HG03558 (cell line): ENCODE measurements around the gene TLE5.
"Not testable (repeated sequence)": the region's sequence is repeated elsewhere in the genome, so short reads cannot be mapped to it uniquely, and the experiment has no call there.

ENCODE experiments used
- ATAC-seq: cut with Tn5 transposase; IDR thresholded peaks from one replicate; pipeline ENCODE4 v1.9.1; 2021; ENCODE audit warnings: moderate number of reproducible peaks; ENCODE audit not compliant: unreplicated experiment; ENCODE audit errors: extremely low read depth

TLE5 gene

DNA sequence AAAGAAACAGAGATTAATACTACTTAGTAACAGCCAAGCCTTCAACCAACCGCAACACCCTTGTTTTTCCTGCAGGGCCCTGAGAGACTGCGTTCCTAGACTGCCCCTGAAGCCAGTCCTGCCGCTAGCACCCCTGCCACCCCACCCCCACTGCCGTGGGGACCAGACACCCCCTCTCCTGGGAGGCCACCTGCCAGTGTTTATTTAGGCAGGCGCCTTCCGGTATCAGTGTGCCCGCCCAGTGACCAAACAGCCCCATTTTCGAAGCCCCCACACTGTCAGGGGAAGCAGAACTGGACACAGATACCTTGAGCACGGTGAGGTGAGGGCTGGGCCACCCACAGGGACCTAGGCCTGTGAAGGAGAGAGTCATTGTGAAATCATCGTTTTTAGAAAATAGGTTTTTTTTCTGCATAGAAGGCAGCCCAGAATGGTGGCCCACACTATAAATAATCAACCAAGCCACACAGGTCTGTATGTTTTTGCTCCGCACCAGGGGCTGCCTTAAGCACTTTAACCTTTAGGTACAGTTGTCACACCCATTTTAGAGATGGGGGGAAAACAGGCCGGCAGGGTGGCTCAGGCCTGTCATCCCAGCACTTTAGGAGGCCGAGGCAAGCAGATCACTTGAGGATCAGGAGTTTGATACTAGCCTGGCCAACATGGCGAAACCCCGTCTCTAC, 3.5 kb upstream of the TLE5 start:
- ATAC-seq, result no peak

DNA sequence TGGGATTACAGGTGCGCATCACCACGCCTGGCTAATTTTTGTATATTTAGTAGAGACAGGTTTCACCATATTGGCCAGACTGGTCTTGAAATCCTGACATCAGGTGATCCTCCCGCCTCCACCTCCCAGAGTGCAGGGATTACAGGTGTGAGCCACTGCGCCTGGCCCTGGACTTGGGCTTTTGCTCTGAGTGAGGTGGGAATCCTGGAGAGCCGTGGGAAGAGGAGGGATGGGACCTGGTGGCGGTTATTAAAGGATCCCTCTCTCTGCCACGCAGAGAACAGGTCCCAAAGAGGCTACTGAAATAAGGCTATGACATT, 1.7 kb upstream of the TLE5 start:
- ATAC-seq, result no peak

DNA sequence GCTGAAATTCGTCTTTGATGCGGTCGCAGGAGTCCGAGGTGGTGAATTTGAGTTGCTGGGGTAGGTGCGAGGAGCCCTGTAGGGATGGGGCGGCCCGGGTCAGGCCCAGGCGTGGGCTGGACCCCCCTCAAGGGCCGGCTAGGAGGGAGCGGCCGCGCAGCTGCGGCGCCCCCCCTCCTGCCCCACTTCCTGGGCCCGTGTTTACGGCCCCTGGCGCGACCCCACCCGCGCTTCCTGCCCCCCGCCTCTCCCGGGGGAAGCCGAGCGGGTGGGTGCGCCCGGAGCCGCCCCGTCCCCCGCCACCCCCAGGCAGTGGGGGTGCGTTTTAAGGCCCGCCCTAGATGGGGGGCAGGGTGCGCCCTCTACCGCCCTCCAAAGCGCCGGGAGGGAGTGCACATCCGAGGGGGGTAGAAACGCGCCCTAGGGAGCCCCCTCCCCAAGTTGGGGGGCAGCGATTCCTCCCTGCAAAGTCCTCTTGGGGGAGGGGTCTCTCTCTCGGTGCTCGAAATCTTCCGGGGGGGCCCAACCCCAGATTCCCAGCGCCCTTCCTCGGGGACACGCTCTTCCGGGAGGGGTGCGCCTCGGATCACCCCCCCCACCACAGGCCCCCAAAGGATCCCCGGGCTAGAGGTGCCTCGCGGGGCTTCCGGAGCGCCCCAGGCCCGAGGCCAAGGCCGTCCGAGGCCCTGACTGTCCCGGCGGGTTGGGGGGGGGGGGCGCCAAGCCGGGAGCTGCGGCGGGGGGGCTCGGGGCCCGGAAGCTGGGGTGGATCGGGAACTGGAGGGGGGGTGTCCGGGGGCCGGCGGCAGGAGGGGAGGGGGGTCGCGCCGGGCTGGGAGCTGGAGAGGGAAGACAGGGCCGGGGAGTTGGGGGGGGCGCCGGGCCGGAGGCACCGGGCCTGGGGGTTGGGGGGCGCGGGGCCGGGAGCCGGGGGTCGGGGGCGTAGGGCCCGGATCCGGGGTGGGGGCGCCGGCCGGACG, 823 bp downstream of the TLE5 start:
- no peak for ATAC-seq

DNA sequence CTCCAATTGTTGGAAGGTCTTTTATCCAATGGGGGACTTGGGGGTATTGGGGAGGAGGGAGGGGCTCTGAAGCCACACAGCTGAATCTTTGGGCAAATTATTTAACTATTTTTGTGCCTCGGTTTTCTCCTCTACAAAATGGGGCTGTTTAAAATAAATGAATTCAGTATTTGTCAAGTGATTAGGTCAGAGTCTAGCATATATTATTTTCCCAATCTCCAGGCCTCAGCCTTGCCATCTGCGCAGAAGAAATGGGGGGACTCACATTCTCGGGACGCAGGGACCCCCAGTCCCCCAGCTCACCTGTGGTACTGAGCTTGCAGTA, 1.5 kb downstream of the TLE5 start:
- no peak for ATAC-seq

DNA sequence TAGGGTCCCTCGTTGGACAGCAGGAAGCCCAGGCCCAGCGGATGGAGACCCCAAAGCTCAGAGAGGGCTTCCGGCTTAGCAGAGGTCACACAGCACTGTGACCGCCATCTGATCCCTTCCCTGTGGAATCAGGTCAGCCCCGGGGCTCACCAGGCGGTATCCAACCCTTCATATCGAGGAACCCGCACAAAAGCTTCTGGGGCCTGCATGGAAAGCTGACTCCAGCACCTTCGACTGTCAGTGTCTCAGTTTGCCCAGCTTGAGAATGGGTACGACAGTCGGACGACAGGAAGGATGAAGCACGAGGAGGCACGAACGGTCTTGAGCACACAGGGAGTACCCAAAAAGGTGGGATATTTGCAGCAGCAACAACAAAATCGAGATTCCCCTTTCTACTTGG, 2.6 kb downstream of the TLE5 start:
- ATAC-seq, result no peak

DNA sequence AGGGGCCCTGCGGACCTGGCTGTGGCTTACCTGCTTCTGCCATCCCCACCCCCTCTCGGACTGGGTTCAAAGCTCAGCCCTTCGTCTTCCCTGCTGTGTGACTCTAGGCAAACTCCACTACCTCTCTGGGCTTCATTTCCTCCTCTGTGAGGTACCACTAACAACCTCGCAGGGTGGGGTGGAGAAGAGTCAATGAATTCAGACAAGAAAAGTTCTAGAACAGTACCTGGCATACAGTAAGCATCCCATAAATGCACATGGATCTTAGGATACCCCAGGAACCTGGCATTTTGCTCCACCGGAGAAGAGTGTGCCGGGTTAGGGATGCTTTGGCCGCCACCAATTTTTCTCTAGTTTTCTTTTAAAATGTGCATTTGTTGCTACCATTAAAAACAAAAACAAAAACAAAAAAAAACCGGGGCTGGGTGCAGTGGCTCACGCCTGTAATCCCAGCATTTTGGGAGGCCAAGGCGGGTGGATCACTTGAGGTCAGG, 3.4 kb downstream of the TLE5 start:
- ATAC-seq, result no peak

DNA sequence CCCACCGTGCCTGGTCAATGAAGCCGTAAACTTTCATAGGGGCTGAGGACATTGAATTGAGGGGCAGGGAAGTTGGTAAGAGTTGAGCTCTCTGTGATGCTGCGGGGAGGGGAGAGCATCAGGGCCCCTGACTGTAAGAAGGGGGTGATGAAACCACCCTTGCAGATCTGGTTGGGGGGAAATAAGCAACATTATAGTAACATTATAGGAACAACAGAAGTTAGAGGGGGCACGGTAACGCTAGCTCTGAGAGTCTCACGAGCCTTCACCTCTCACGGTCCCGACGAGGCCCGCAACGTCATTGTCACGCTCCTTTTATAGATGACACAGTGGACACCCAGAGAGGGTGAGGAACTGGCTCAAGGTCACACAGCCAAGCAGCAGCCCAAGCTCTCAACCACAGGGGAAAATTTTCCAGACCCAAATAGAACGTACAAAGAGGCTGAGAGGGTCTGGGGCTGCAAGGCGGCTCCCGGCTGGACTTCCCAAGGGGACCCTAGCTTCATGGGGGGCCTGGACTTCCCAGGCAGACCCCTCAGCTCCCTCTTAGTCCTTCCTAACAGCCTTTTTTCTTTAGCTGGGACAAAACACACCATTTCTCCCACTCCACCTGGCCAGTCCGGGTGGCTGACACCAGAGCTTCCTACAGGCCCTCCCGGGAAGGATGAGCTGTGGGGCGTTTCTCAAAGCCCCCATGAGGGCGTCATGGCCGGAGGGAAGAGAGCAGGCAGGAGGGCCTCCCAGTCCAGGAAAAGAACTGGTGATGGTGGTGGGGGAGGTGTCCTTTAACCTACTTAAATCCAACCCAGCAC, 4.1 kb downstream of the TLE5 start:
- ATAC-seq, result no peak

DNA sequence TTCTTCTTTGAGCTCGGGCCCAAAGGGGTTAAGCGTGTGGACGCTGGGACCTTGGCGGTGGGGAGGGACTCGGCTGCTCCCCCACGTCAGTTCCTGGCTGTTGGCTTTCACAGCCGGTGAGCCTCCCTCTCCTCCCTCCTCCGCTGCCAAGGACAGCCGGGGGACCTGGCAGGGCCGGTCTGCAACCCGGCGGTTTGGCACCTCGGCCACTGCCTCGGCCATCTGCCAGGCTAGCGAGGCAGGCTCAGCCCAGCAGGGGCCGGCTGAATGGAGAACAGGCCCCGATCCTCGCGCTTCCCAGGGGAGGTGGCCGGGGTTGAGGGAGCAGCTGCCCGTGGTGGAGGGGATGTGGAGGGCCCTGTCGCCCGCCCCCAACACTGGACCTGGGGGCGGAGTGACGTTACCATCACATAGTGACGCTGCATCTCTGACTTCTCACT, 5.0 kb downstream of the TLE5 start:
- no peak for ATAC-seq

DNA sequence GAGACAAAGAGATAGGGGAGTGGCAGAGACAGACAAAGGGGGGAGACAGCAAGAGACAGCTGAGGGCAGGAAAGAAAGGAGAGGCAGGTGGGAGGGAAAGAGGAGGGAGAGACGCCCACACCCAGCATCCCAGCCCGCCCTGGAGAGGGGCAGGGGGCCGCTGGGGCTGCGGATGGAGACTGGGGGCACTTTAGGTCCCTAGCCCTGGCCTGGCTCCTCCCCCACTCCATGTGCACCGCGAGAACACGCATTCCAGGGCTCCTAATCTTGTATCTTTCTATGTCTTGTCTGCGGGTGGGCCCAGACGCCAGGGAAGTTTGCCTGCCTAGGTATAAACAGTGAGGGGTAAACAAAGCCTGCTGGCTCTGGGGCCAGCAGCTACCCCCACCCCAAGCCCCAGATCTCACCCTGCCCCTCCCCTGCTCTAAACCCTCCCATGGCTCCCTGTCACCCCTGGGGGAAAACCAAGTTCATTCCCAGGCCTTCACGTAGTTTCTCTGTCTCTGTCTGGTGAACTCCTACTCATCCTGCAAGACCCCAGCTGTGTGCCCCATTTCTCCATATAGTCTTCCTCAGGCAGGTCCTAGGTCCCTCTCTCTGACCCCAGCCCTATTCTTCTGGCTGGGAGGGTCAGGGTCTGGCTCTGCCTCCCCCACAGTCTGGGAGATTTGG, 5.7 kb downstream of the TLE5 start:
- no peak for ATAC-seq

DNA sequence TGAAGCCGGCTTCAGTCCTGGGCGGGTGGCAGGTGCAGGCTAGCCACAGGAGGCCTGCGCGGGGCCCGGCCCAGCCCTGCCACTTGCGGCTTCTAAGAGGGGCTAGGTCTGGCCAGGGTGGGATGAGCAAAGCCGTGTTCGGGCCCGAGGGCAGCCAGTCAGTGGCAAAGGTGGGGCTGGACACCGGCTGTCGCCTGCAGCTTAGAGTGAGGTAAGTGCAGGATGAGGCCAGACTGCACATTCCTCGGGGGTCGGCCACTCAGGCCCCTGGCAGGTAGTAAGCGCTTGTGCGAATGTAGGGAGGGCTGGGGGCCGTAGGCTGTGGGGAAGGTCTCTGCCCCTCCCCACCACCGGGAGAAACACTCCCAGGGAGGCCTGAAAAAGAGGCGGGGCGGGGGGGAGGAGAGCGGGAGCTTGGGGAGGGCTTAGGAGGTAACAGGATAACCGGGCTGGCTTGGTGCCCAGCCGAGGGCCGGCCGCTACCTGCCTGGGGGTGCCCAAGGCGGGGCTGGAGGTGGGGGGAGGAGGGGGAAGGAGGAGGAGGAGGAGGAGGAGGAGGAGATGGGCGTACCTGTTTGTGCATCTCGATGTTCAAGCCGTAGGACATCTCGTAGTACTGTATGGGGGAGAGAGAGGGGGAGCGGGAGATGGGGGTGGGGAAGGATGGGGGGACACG, 6.4 kb downstream of the TLE5 start:
- ATAC-seq, result no peak

DNA sequence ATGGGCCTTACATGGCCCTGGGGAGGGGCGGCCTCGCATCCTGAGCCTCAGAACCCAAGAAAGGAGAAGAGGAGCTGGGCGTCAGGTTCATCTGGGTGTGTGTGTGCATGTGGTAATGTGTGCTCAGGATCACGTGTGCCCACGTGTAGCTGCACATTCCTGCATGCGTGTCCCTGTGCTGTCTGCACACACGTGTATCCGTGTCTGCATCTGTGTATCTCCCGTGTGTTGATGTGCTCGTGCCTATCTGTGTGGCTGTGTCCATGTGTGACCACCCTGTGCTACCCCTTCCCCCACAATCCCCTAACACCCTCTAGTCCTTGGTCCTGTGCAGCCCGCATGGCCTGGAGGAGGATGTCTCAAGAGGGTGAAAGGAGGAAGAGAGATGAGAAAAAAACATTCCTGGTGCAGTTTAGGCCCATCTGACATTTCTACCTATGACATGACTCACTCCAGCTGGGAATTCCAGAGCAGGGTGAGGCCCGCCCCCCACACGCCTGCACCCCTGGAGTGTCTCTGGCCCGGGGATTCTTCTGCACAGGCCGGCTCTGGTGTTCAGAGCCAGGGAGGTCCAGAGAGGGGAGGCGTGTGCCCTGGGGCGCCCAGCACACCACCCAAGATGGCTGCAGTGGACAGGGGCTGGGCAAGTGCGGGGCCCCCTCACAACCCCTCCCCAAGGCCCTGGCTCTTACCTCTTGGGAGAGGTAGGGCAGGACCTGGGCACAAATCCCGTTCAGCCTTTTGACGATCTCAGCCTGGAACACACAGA, 7.1 kb downstream of the TLE5 start:
- ATAC-seq, result no peak

DNA sequence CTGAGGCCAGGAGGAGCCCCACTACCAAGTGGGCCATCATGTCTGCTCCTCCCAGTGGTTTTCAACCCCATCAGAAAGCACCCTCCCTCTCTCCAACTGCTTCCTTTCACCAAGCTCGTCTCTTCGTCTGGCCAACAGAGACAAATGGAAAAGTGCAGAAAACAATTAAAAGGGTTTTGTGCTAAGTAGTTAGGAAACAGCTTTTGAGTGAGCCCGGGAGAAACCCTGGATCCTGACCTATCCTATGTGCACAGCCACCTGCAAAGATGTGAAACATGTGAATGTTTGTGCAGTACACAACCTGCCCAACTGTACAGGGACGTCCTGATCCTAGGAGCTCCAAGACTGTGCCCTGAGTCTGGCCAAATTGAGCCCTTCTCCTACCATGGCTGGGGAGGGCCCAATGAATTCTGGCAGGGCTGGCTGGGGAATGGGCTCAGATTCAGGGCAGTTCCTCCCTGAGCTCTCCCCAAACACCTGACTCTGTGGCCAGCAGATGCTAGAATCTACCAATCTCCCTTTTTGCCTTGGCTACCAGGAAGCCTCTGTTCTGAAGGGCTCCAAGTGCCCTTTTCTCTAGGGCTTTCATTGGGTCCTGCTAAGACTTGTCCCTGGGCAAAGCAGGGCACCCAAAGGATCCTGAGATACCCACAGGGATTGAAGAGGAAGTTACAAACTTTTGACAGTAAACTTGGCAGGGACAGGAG, 7.9 kb downstream of the TLE5 start:
- no peak for ATAC-seq

DNA sequence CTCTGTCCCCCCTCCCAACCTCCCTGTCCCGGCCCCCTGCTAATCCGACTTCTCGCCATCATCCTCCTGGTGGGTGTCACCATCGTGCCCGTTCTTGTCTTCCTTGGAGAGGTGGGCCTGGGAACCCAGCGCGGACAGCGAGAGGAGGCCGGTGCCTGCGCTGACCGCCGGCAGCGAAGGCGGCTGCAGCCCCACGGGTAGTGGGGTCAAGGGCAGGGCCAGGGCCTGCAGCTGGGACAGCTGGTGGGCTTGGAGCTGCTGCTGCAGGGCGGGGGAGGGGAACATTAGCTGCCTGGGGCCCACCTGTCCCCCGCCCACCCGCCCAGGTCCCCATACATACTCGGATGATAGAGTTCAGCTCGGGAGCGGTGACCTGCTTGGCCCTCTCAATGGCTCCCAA, 8.5 kb downstream of the TLE5 start:
- ATAC-seq, result no peak

DNA sequence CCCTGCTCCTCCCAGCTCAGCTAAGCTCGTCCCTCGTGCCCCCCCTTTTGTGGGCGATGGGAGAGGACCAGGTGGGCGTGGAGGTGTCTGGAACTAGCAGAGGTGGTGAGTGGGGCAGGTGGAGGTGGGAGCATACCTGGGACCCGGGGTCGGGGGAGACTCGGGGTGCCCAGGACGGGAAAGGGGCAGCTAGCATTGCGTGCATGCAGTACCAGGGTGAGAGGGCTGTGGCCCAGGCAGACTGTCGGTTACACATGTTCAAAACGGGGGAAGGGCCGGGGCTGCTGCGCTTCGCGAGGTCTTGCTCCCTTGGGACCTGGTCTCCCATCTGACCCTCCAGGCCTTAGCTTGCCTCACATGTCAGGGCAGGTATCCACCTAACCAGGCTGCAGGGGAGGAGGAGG, 9.1 kb downstream of the TLE5 start:
- ATAC-seq, result no peak

DNA sequence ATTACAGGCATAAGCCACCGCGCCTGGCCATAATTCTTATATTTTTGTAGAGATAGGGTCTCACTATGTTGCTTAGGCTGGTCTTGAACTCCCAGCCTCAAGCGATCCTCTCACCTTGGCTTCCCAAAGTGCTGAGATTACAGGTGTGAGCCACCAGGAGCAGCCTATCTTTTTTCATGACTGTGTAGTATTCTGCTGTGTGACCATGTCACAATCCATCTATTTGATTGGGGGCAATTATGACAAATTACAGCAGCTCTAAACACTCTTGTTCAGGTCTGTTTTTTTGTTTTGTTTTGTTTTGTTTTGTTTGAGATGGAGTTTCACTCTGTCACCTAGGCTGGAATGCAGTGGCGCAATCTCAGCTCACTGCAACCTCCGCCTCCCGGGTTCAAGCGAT, 12.3 kb downstream of the TLE5 start:
- not testable (repeated sequence) for ATAC-seq

DNA sequence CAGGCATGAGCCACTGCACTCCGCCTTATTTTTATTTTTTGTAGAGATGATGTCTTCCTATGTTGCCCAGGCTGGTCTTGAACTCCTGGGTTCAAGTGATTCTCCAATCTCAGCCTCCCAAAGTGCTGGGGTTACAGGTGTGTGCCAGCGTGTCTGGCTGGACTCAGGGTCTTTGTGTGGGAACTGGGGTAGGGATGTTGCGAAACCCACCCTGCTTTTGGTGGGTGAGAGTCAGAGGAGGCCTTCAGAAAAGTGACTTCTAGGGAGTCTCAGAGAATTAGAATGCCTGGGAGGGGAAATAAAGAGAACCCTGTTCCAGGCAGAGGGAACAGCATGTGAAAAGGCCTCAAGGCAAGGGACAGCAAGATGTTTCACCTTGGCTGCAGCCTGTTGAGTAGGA, 13.2 kb downstream of the TLE5 start:
- ATAC-seq, result no peak

DNA sequence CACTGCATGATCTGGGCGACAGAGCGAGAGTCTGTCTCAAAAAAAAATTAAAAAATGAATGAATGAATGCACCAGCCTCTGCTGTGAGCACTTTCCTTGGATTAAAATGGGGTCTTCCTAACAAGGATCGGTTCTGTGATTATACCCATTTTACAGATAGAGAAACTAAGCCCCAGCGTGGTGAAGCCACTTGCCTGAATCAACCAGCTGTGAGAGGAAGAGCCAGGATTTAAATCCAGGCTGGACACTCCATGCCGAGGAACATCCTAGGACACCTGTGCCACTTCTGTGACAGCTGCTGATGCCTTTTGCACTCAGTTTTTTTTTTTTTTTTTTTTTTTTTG, 14.1 kb downstream of the TLE5 start:
- ATAC-seq, result no peak

DNA sequence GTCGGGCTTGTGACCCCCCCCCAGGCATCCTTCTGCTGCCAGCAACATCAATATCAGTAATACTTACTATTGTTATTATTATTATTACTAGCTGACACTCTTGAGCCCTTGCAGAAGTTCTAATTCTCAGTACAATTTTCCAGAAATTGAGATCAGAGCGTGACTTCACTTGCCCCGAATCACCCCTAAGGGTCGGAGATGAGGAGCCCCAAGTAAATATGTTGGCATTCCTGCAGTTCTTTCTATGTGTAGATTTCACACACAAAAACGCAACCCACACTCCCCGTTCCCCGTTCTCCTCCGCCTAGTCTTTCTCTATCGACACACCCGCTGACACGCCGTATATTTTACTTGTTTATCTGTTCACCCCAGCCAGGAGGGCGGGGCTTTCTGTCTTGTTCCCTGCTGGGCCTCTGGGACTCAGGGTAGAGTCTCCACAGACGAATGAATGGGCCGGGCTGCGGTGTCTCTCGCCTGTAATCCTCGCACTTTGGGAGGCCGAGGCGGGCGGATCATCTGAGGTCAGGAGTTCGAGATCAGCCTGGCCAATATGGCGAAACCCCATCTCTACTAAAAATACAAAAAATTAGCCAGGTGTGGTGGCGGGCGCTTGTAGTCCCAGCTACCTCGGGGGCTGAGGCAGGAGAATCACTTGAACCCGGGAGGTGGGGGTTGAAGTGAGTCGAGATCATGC, 14.7 kb downstream of the TLE5 start:
- no peak for ATAC-seq
